ENCODE results near the gene PROKR2. TPM values are rescaled to one million over a fixed set of nuclear protein-coding genes. Genes with fewer than 3 reads are reported as not detected.

PROKR2 gene
- total and polyA plus RNA-seq, 2 of the 8 experiments (the other 6 are each of a cell fraction or from before 2014, with no cell fraction given) = 3.3 to 7.7 TPM

DNA sequence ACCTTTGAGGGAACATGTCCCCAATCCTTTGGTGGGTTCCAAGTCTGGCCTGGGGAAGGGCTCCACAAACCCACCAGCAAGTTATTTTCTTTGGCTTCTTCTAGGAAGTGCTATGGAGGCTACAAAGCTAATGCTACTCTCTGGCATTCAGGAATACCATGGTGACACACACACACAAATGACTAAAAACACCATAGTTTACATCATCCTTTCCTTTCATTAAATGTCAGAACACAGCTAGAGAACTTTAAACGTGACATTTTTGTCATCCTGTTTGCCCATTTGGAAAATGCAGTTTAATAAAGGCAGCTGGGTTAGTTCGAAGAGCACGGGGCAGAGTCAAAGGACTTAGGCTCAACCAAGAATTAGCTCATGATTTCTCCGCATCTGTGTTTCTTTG lies 40.2 kb upstream of the PROKR2 start (continued):
- TF ChIP-seq, protein P1, sequence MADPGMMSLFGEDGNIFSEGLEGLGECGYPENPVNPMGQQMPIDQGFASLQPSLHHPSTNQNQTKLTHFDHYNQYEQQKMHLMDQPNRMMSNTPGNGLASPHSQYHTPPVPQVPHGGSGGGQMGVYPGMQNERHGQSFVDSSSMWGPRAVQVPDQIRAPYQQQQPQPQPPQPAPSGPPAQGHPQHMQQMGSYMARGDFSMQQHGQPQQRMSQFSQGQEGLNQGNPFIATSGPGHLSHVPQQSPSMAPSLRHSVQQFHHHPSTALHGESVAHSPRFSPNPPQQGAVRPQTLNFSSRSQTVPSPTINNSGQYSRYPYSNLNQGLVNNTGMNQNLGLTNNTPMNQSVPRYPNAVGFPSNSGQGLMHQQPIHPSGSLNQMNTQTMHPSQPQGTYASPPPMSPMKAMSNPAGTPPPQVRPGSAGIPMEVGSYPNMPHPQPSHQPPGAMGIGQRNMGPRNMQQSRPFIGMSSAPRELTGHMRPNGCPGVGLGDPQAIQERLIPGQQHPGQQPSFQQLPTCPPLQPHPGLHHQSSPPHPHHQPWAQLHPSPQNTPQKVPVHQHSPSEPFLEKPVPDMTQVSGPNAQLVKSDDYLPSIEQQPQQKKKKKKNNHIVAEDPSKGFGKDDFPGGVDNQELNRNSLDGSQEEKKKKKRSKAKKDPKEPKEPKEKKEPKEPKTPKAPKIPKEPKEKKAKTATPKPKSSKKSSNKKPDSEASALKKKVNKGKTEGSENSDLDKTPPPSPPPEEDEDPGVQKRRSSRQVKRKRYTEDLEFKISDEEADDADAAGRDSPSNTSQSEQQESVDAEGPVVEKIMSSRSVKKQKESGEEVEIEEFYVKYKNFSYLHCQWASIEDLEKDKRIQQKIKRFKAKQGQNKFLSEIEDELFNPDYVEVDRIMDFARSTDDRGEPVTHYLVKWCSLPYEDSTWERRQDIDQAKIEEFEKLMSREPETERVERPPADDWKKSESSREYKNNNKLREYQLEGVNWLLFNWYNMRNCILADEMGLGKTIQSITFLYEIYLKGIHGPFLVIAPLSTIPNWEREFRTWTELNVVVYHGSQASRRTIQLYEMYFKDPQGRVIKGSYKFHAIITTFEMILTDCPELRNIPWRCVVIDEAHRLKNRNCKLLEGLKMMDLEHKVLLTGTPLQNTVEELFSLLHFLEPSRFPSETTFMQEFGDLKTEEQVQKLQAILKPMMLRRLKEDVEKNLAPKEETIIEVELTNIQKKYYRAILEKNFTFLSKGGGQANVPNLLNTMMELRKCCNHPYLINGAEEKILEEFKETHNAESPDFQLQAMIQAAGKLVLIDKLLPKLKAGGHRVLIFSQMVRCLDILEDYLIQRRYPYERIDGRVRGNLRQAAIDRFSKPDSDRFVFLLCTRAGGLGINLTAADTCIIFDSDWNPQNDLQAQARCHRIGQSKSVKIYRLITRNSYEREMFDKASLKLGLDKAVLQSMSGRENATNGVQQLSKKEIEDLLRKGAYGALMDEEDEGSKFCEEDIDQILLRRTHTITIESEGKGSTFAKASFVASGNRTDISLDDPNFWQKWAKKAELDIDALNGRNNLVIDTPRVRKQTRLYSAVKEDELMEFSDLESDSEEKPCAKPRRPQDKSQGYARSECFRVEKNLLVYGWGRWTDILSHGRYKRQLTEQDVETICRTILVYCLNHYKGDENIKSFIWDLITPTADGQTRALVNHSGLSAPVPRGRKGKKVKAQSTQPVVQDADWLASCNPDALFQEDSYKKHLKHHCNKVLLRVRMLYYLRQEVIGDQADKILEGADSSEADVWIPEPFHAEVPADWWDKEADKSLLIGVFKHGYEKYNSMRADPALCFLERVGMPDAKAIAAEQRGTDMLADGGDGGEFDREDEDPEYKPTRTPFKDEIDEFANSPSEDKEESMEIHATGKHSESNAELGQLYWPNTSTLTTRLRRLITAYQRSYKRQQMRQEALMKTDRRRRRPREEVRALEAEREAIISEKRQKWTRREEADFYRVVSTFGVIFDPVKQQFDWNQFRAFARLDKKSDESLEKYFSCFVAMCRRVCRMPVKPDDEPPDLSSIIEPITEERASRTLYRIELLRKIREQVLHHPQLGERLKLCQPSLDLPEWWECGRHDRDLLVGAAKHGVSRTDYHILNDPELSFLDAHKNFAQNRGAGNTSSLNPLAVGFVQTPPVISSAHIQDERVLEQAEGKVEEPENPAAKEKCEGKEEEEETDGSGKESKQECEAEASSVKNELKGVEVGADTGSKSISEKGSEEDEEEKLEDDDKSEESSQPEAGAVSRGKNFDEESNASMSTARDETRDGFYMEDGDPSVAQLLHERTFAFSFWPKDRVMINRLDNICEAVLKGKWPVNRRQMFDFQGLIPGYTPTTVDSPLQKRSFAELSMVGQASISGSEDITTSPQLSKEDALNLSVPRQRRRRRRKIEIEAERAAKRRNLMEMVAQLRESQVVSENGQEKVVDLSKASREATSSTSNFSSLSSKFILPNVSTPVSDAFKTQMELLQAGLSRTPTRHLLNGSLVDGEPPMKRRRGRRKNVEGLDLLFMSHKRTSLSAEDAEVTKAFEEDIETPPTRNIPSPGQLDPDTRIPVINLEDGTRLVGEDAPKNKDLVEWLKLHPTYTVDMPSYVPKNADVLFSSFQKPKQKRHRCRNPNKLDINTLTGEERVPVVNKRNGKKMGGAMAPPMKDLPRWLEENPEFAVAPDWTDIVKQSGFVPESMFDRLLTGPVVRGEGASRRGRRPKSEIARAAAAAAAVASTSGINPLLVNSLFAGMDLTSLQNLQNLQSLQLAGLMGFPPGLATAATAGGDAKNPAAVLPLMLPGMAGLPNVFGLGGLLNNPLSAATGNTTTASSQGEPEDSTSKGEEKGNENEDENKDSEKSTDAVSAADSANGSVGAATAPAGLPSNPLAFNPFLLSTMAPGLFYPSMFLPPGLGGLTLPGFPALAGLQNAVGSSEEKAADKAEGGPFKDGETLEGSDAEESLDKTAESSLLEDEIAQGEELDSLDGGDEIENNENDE (IDR thresholded peaks at IDR 0.05; ENCODE audit: insufficient replicate concordance, low read length) = no peak
- TF ChIP-seq EZH2 (IDR thresholded peaks at IDR 0.05; ENCODE audit: low read depth, low read length, severe bottlenecking) (no peak), RAD21 (IDR thresholded peaks at IDR 0.05 in 1 of 2, conservative IDR thresholded peaks at IDR 0.05 in 1 of 2; ENCODE audit: low read depth in 2 of 2, low read length in 2 of 2) (no peak), POLR2AphosphoS5 (IDR thresholded peaks at IDR 0.05; ENCODE audit: low read depth, low read length) (no peak), TAF1 (IDR thresholded peaks at IDR 0.05; ENCODE audit: low read depth, low read length) (no peak), SAP30 (IDR thresholded peaks at IDR 0.05; ENCODE audit: insufficient read depth, insufficient replicate concordance, low read length) (no peak), CREB1 (IDR thresholded peaks at IDR 0.05) (no peak), MAFK (IDR thresholded peaks at IDR 0.05; ENCODE audit: low read depth, low read length) (no peak)

Measured in H1 (cell line).